Activated CD8-positive, alpha-beta T cell treated with anti-CD3 and anti-CD28 coated beads for 36 hours (primary cell): ENCODE measurements around the gene GLYR1. TPM values are rescaled to one million over a fixed set of nuclear protein-coding genes. Genes with fewer than 3 reads are reported as not detected.

Source experiments
- ATAC-seq: fragments of 200-7000 bp; cut with Tn5 transposase; one replicate; pipeline ENCODE4 v1.10.0; 2021; ENCODE audit warnings: mild to moderate bottlenecking, moderate library complexity
- CTCF ChIA-PET: fragments of 350-600 bp; sonication (Branson Sonifier 250); formaldehyde crosslinking; loops from one replicate; lab custom pipeline; 2021; ENCODE audit warnings: antibody characterized with exemption; lab: Charles Lee
- POLR2A ChIA-PET: fragments of 350-600 bp; sonication (Branson Sonifier 250); formaldehyde crosslinking; loops from one replicate; lab custom pipeline; 2021; ENCODE audit warnings: antibody characterized with exemption; lab: Charles Lee
- DNase-seq: peaks from one replicate; pipeline ENCODE4 v3.0.0-alpha.2; 2020
- H3K27ac Mint-ChIP-seq: one replicate; pipeline ENCODE4 v1.8.0; 2021; ENCODE audit warnings: mild to moderate bottlenecking, mixed read lengths
- H3K27me3 Mint-ChIP-seq: one replicate; pipeline ENCODE4 v1.8.0; 2021; ENCODE audit warnings: mixed read lengths
- H3K36me3 Mint-ChIP-seq: one replicate; pipeline ENCODE4 v1.8.0; 2021; ENCODE audit warnings: low read depth, mixed read lengths
- H3K4me1 Mint-ChIP-seq: one replicate; pipeline ENCODE4 v1.8.0; 2021; ENCODE audit warnings: low read depth, mixed read lengths
- H3K4me3 Mint-ChIP-seq: one replicate; pipeline ENCODE4 v1.8.0; 2021; ENCODE audit warnings: mild to moderate bottlenecking, moderate library complexity, mixed read lengths
- H3K9me3 Mint-ChIP-seq: one replicate; pipeline ENCODE4 v1.8.0; 2021; ENCODE audit warnings: mixed read lengths
- CTCF ChIP-seq: fragments of 200-600 bp; IDR thresholded peaks from one replicate; pipeline ENCODE4 v1.8.0; 2022; ENCODE audit warnings: antibody characterized with exemption, mild to moderate bottlenecking
- intact Hi-C: fragments of 100-400 bp; cut with micrococcal nuclease; formaldehyde crosslinking; loops from one replicate; pipeline ENCODE4 v1.10.0; 2022
- total RNA-seq, 2 experiments: library from RNA; stranded (reverse); gene quantifications; one replicate each; pipeline ENCODE4 v1.2.3, GENCODE V29; 2021

The GLYR1 gene
- total RNA-seq, 2 experiments from 2014 or later: 63.7 to 64.8 TPM

GRCh38 chr16:4865231-4865860 lies 18.3 kb upstream of the GLYR1 start:
- no peak overlapping the region for H3K4me3 Mint-ChIP-seq
- no peak for ATAC-seq
- H3K27me3 Mint-ChIP-seq: no peaks in the 10 kb centered on the region
- POLR2A ChIA-PET: no interaction called here
- intact Hi-C loops: no loop called here
- DNase-seq: no peak
- H3K4me1 Mint-ChIP-seq: peaks cover 18% of the 10 kb centered on the region
- peaks cover 21% of the 10 kb centered on the region for H3K36me3 Mint-ChIP-seq
- CTCF ChIA-PET: interaction anchor here (1.0 kb wide), 1 partner anchor 91 kb away, joined by 4 read pairs; no protein-coding TSS in a partner anchor
- TF ChIP-seq CTCF: no peak
- H3K9me3 Mint-ChIP-seq: no peaks in the 10 kb centered on the region
- no peak overlapping the region for H3K27ac Mint-ChIP-seq

- ChIA-PET POLR2A (no interaction called here), CTCF (interaction anchor here (1.0 kb wide), 1 partner anchor 91 kb away, joined by 4 read pairs; no protein-coding TSS in a partner anchor)
- no peak for TF ChIP-seq CTCF
- Mint-ChIP-seq H3K27me3 (no peaks in the 10 kb centered on the region), H3K36me3 (peaks cover 17% of the 10 kb centered on the region), H3K4me1 (peaks cover 18% of the 10 kb centered on the region), H3K27ac (no peak overlapping the region), H3K4me3 (no peak overlapping the region), H3K9me3 (no peaks in the 10 kb centered on the region)
- no peak for DNase-seq
- intact Hi-C loops: no loop called here
- ATAC-seq: no peak
Observed at GRCh38 chr16:4864728-4865127, 17.6 kb upstream of the GLYR1 start.

GRCh38 chr16:4862639-4863038 lies 15.6 kb upstream of the GLYR1 start:
- POLR2A ChIA-PET: interaction anchor here (0.8 to 1.1 kb wide), 3 partner anchors 11 to 1166 kb away, joined by 3 to 4 read pairs (median 3); no protein-coding TSS in a partner anchor
- TF ChIP-seq CTCF: no peak
- DNase-seq (no peak), ATAC-seq (no peak)
- peaks cover 28% of the 10 kb centered on the region for H3K36me3 Mint-ChIP-seq
- no peak overlapping the region for H3K27ac Mint-ChIP-seq
- H3K4me1 Mint-ChIP-seq: peaks cover 18% of the 10 kb centered on the region
- CTCF ChIA-PET: interaction anchor here (2.2 kb wide), 1 partner anchor 93 kb away, joined by 7 read pairs; no protein-coding TSS in a partner anchor
- no peaks in the 10 kb centered on the region for H3K27me3 Mint-ChIP-seq
- H3K9me3 Mint-ChIP-seq: no peaks in the 10 kb centered on the region
- H3K4me3 Mint-ChIP-seq: no peak overlapping the region
- intact Hi-C loops: no loop called here

DNA sequence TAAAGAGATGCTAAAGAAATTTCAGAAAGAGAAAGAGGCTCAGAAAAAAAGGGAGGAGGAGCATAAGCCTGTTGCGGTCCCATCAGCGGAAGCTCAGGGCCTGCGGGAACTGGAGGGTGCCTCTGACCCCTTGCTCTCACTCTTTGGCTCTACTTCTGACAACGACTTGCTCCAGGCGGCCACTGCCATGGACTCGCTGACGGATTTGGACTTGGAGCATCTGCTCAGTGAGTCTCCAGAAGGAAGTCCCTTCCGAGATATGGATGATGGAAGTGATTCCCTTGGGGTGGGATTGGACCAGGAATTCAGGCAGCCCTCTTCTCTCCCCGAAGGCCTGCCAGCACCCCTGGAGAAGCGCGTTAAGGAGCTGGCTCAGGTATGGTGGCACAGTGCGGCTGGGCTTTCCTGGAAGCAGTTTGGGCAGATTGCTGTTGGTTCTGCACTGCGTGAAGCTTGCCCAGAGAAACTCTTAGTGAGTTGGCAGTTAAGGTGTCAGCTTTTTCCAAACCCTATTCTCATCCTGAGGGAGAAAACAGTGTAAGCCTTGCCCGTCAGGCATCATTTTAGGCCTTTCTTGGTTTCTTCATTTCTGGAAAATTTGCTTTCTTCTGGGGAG lies 13.7 kb upstream of the GLYR1 start:
- Mint-ChIP-seq H3K9me3 (no peaks in the 10 kb centered on the region), H3K27ac (no peak overlapping the region), H3K4me3 (no peak overlapping the region), H3K4me1 (peaks cover 14% of the 10 kb centered on the region), H3K27me3 (no peaks in the 10 kb centered on the region), H3K36me3 (peaks cover 35% of the 10 kb centered on the region)
- ChIA-PET CTCF (no interaction called here), POLR2A (no interaction called here)
- intact Hi-C loops: no loop called here
- DNase-seq: no peak
- no peak for TF ChIP-seq CTCF
- no peak for ATAC-seq

DNA sequence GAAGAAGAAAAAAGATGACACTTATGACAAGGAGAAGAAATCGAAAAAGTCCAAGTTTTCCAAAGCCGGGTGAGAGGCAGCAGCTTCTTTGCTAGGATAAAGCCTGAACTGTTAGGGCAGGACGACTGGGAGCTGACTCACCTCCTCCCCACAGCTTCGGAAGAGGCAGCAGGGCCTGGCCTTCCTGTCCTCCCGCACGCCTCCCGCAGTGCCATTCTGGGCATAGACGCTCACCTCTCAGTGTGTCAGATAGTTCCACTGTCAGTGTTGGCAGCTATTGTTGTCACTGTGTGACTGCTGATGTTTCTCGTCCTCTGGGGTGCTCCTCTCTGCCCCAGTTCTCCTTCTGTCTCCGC lies 12.8 kb upstream of the GLYR1 start:
- H3K36me3 Mint-ChIP-seq: peaks cover 42% of the 10 kb centered on the region
- no peaks in the 10 kb centered on the region for H3K9me3 Mint-ChIP-seq
- no peak overlapping the region for H3K4me3 Mint-ChIP-seq
- no peak for ATAC-seq
- no peak overlapping the region for H3K27ac Mint-ChIP-seq
- intact Hi-C loops: no loop called here
- no peak for DNase-seq
- peaks cover 12% of the 10 kb centered on the region for H3K4me1 Mint-ChIP-seq
- no peak for TF ChIP-seq CTCF
- CTCF ChIA-PET: no interaction called here
- POLR2A ChIA-PET: no interaction called here
- no peaks in the 10 kb centered on the region for H3K27me3 Mint-ChIP-seq
